Adrenal gland (tissue), 5 donors: ENCODE data around the gene IFT172.

Experiments used
- POLR2A ChIP-seq, 2 donors: fragments of 450-650 bp; IDR thresholded peaks; one replicate each; pipeline ENCODE4 v1.6.1; 2017; ENCODE audit warnings: antibody characterized with exemption in 2 of 2, mild to moderate bottlenecking in 2 of 2, moderate library complexity in 1 of 2
- TF ChIP-seq, protein P1 (sequence below), 6 experiments: fragments of 450-650 bp in 4 of 6; fragments of 200-600 bp in 2 of 6; sonication (generic) in 1 of 6; IDR thresholded peaks; 1 replicate in 5 of 6; 2 replicates in 1 of 6; pipeline versions ENCODE4 v1.5.1 to v1.8.0; 2016 to 2021; ENCODE audit warnings: antibody characterized with exemption in 6 of 6, mild to moderate bottlenecking in 2 of 6, moderate library complexity in 1 of 6
- donor health status: DM: no; HTN: no; CAD: no.

DNA sequence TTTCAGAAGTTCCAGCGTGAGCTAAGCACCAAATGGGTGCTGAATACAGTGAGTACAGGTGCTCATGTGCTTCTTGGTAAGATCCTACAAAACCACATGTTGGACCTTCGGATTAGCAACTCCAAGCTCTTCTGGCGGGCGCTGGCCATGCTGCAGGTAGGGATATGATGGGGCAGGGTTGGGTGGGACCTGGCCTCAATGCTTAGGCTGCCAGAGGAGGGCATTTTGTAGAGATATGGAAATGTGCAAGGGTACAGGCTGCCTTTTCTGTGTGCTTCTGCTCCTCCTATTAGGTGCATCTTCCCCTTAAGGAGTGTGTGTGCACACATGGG is 29.2 kb upstream of the IFT172 start:
- TF ChIP-seq, protein P1, sequence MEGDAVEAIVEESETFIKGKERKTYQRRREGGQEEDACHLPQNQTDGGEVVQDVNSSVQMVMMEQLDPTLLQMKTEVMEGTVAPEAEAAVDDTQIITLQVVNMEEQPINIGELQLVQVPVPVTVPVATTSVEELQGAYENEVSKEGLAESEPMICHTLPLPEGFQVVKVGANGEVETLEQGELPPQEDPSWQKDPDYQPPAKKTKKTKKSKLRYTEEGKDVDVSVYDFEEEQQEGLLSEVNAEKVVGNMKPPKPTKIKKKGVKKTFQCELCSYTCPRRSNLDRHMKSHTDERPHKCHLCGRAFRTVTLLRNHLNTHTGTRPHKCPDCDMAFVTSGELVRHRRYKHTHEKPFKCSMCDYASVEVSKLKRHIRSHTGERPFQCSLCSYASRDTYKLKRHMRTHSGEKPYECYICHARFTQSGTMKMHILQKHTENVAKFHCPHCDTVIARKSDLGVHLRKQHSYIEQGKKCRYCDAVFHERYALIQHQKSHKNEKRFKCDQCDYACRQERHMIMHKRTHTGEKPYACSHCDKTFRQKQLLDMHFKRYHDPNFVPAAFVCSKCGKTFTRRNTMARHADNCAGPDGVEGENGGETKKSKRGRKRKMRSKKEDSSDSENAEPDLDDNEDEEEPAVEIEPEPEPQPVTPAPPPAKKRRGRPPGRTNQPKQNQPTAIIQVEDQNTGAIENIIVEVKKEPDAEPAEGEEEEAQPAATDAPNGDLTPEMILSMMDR (IDR thresholded peaks at IDR 0.05) = no peak
- no peak for TF ChIP-seq POLR2A (IDR thresholded peaks at IDR 0.05)
